MM.1S (cell line): ENCODE measurements around the gene WDR31.

ENCODE experiments used
- DNase-seq: peaks from one replicate; pipeline ENCODE4 v3.0.0-alpha.2; 2015
- H2AFZ ChIP-seq: fragments of 300-600 bp; sonication (generic); 2 replicates; pipeline ENCODE4 v1.6.0; 2016; ENCODE audit warnings: antibody characterized with exemption, low read length
- H3F3A ChIP-seq: fragments of 300-600 bp; sonication (generic); 2 replicates; pipeline ENCODE4 v1.6.1; 2016; ENCODE audit warnings: mild to moderate bottlenecking, antibody characterized with exemption, low read length, moderate library complexity, mixed read lengths; ENCODE audit not compliant: insufficient read depth
- H3K27ac ChIP-seq: fragments of 300-600 bp; sonication (generic); 2 replicates; pipeline ENCODE4 v1.5.1; 2016; ENCODE audit warnings: mild to moderate bottlenecking, low read length
- H3K27me3 ChIP-seq: fragments of 300-600 bp; sonication (generic); replicated peaks from 2 replicates; pipeline ENCODE4 v1.6.0; 2016; ENCODE audit warnings: low read length; ENCODE audit not compliant: insufficient read depth
- H3K36me3 ChIP-seq: fragments of 300-600 bp; sonication (generic); replicated peaks from 2 replicates; pipeline ENCODE4 v1.6.1; 2016; ENCODE audit warnings: mild to moderate bottlenecking, low read length, mixed read lengths; ENCODE audit not compliant: insufficient read depth
- H3K4me1 ChIP-seq: fragments of 300-600 bp; sonication (generic); 2 replicates; pipeline ENCODE4 v1.6.1; 2016; ENCODE audit warnings: low read length, mixed read lengths
- H3K4me2 ChIP-seq: fragments of 300-600 bp; sonication (generic); 2 replicates; pipeline ENCODE4 v1.6.0; 2016; ENCODE audit warnings: low read depth, low read length
- H3K4me3 ChIP-seq: fragments of 300-600 bp; sonication (generic); 2 replicates; pipeline ENCODE4 v1.5.1; 2016; ENCODE audit warnings: low read length, mixed read lengths
- H3K79me2 ChIP-seq: fragments of 300-600 bp; sonication (generic); 2 replicates; pipeline ENCODE4 v1.6.1; 2016; ENCODE audit warnings: mixed run types, low read length, mixed read lengths
- H3K9ac ChIP-seq: fragments of 300-600 bp; sonication (generic); 2 replicates; pipeline ENCODE4 v1.6.1; 2016; ENCODE audit warnings: low read length, mixed read lengths
- H3K9me2 ChIP-seq: fragments of 300-600 bp; sonication (generic); replicated peaks from 2 replicates; pipeline ENCODE4 v1.6.1; 2016; ENCODE audit warnings: mild to moderate bottlenecking, low read length, mixed read lengths; ENCODE audit not compliant: insufficient read depth
- H3K9me3 ChIP-seq: fragments of 300-600 bp; sonication (generic); replicated peaks from 2 replicates; pipeline ENCODE4 v1.6.1; 2016; ENCODE audit warnings: mild to moderate bottlenecking, low read length, mixed read lengths; ENCODE audit not compliant: insufficient read depth
- H4K20me1 ChIP-seq: fragments of 300-600 bp; sonication (generic); 2 replicates; pipeline ENCODE4 v1.6.1; 2016; ENCODE audit warnings: mild to moderate bottlenecking, low read length, moderate library complexity, mixed read lengths; ENCODE audit not compliant: insufficient read depth
- EZH2 ChIP-seq: fragments of 300-600 bp; sonication (generic); optimal IDR thresholded peaks from 2 replicates; pipeline ENCODE3; 2017; ENCODE audit warnings: low read depth, mild to moderate bottlenecking, antibody characterized with exemption, low read length, mixed read lengths
- EZH2phosphoT487 ChIP-seq: fragments of 300-600 bp; sonication (generic); IDR thresholded peaks from 2 replicates; pipeline ENCODE4 v1.6.1; 2018; ENCODE audit warnings: antibody characterized with exemption, low read length
- TF ChIP-seq, protein P1 (sequence below): fragments of 300-600 bp; sonication (generic); IDR thresholded peaks from 2 replicates; pipeline ENCODE4 v1.5.1; 2016; ENCODE audit warnings: antibody characterized with exemption, low read length, mixed read lengths

Gene WDR31

DNA sequence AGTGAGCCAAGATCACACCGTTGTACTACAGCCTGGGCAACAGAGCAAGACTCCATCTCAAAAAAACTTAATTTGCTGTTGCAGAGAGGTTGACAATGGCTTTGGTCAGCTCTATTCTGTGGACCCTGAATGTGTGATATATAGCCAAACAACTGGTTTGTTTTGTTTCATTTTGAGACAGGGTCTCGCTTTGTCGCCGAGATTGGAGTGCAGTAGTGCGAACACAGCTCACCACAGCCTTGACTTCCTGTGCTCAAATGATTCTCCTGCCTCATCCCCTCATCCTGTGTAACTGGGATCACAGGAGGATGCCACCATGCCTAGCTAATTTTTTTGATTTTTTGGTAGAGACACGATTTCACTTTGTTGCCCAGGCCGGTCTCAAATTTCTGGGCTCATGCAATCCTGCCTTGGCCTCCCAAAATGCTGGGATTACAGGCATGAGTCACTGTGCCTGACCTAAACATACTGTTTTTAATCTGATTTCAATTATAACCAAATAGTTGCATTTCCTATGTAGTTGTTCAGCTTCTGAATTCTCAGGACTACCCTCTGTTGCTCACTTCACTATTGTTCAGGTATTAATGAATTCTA, 46.7 kb downstream of the WDR31 start:
- no peaks in the 10 kb centered on the region for H3K27me3 ChIP-seq
- H3K9ac ChIP-seq = no peak overlapping the region

DNA sequence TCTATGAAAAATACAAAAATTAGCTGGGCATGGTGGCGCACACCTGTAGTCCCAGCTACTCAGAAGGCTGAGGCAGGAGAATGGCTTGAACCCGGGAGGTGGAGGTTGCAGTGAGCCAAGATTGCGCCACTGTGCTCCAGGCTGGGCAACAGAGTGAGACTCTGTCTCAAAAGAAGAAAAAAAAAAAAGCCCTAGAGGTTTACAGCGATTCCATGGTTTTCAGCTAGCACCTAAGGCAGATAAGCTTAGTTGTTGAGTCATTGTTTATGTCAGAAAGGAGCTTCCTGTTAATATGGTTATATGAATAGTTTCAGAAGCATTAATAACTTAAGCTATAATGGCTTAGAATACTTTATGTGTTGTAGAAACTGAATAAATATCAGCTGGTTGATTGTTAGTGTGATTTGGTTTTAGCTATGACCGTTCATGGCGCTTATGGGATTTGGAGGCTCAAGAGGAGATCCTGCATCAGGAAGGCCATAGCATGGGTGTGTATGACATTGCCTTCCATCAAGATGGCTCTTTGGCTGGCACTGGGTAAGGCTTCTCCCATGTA, 49.9 kb downstream of the WDR31 start:
- H3K9me3 ChIP-seq = no peaks in the 10 kb centered on the region
- H3K79me2 ChIP-seq = 0 out of 2 replicates have a peak, but pooled peaks cover 3% of the 10 kb centered on the region
- no peak overlapping the region for H2AFZ ChIP-seq
- H3K27ac ChIP-seq = no peak overlapping the region
- H4K20me1 ChIP-seq = no peaks in the 10 kb centered on the region
- no peak overlapping the region for H3K4me3 ChIP-seq
- TF ChIP-seq EZH2 (no peak), EZH2phosphoT487 (no peak)
- TF ChIP-seq, protein P1, sequence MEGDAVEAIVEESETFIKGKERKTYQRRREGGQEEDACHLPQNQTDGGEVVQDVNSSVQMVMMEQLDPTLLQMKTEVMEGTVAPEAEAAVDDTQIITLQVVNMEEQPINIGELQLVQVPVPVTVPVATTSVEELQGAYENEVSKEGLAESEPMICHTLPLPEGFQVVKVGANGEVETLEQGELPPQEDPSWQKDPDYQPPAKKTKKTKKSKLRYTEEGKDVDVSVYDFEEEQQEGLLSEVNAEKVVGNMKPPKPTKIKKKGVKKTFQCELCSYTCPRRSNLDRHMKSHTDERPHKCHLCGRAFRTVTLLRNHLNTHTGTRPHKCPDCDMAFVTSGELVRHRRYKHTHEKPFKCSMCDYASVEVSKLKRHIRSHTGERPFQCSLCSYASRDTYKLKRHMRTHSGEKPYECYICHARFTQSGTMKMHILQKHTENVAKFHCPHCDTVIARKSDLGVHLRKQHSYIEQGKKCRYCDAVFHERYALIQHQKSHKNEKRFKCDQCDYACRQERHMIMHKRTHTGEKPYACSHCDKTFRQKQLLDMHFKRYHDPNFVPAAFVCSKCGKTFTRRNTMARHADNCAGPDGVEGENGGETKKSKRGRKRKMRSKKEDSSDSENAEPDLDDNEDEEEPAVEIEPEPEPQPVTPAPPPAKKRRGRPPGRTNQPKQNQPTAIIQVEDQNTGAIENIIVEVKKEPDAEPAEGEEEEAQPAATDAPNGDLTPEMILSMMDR = no peak
- peaks cover 34% of the 10 kb centered on the region for H3K36me3 ChIP-seq
- H3K9ac ChIP-seq = no peak overlapping the region
- H3K27me3 ChIP-seq = no peaks in the 10 kb centered on the region
- DNase-seq = no peak
- H3K9me2 ChIP-seq = no peaks in the 10 kb centered on the region
- no peaks in the 10 kb centered on the region for H3F3A ChIP-seq
- no peaks in the 10 kb centered on the region for H3K4me1 ChIP-seq
- no peak overlapping the region for H3K4me2 ChIP-seq

More for the DNA sequence above, 46.7 kb downstream of the WDR31 start:
- Histone ChIP-seq H3K9me2 (no peaks in the 10 kb centered on the region), H4K20me1 (no peaks in the 10 kb centered on the region), H3K9me3 (no peaks in the 10 kb centered on the region), H3K36me3 (peaks cover 17% of the 10 kb centered on the region), H3F3A (peaks cover 5% of the 10 kb centered on the region; the same call in 1 of the 2 replicates), H3K79me2 (0 out of 2 replicates have a peak, but pooled peaks cover 3% of the 10 kb centered on the region), H3K4me1 (peaks cover 2% of the 10 kb centered on the region), H2AFZ (no peak overlapping the region), H3K4me3 (no peak overlapping the region), H3K27ac (no peak overlapping the region), H3K4me2 (no peak overlapping the region)
- no peak for DNase-seq
- TF ChIP-seq EZH2 = no peak
- TF ChIP-seq, protein P1 = no peak

DNA sequence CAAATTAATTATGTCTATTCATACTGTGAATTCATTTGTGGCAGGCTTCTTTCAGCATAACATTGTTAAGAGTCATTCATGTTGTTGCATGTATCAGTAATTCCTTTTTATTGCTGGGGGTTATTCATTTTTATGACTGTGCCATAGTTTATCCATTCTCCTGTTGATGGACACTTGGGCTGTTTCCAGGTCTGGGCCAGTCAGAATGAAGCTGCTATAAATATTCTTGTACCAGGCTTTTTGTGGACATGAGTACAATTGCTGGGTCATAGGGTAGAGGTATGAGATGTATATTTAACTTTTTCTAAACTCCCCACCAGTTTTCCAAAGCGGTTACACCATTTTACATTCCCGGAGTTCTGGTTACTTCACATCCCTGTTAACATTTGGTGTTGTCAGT, 51.0 kb downstream of the WDR31 start:
- DNase-seq = no peak
- H3K36me3 ChIP-seq = peaks cover 34% of the 10 kb centered on the region
- H3K4me2 ChIP-seq = no peak overlapping the region
- H3K4me3 ChIP-seq = no peak overlapping the region
- TF ChIP-seq, protein P1 = no peak
- TF ChIP-seq EZH2phosphoT487 = no peak
- no peak for TF ChIP-seq EZH2
- 0 out of 2 replicates have a peak, but pooled peaks cover 3% of the 10 kb centered on the region for H3K79me2 ChIP-seq
- H3K9me3 ChIP-seq = no peaks in the 10 kb centered on the region
- no peaks in the 10 kb centered on the region for H3F3A ChIP-seq
- no peak overlapping the region for H3K27ac ChIP-seq
- H4K20me1 ChIP-seq = no peaks in the 10 kb centered on the region
- no peaks in the 10 kb centered on the region for H3K4me1 ChIP-seq
- no peak overlapping the region for H2AFZ ChIP-seq
- H3K27me3 ChIP-seq = no peaks in the 10 kb centered on the region
- H3K9ac ChIP-seq = no peak overlapping the region
- H3K9me2 ChIP-seq = no peaks in the 10 kb centered on the region
